Peyer's patch (tissue), 4 donors: ENCODE results near the gene FAM170B. TPM values are rescaled to one million over a fixed set of nuclear protein-coding genes. Genes with fewer than 3 reads are reported as not detected.

ENCODE experiments used
- DNase-seq, 3 donors: peaks; one replicate each; pipeline ENCODE4 v3.0.0-alpha.2; 2017 to 2019
- H3K27ac ChIP-seq, 4 donors: fragments of 200-600 bp; sonication (generic); one replicate each; pipeline ENCODE4 v1.5.1; 2016 to 2019
- H3K27me3 ChIP-seq, 2 donors: fragments of 200-600 bp; sonication (generic); one replicate each; pipeline ENCODE4 v1.5.1; 2019
- H3K36me3 ChIP-seq, 3 donors: fragments of 200-600 bp; sonication (generic); one replicate each; pipeline ENCODE4 v1.5.1; 2016 to 2019
- H3K4me1 ChIP-seq, 4 donors: fragments of 200-600 bp; sonication (generic); one replicate each; pipeline ENCODE4 v1.5.1; 2016 to 2019
- H3K4me3 ChIP-seq, 4 donors: fragments of 200-600 bp; sonication (generic); 1 replicate in 3 of 4; 2 replicates in 1 of 4; pipeline ENCODE4 v1.5.1; 2016 to 2019; ENCODE audit warnings: mild to moderate bottlenecking in 1 of 4
- H3K9me3 ChIP-seq, 4 donors: fragments of 200-600 bp; sonication (generic); one replicate each; pipeline ENCODE4 v1.5.1; 2016 to 2019; ENCODE audit warnings: mild to moderate bottlenecking in 1 of 4
- POLR2A ChIP-seq, 2 donors: fragments of 450-650 bp; IDR thresholded peaks; one replicate each; pipeline ENCODE4 v1.5.1; 2017; ENCODE audit warnings: antibody characterized with exemption in 2 of 2, mild to moderate bottlenecking in 2 of 2, moderate library complexity in 2 of 2
- total RNA-seq, 4 donors: library from RNA; depleted of rRNA; stranded (reverse); fragments of >200 nt; gene quantifications; one replicate each; pipeline ENCODE4 v1.1.0, GENCODE V29; 2016
- TF ChIP-seq, protein P1 (sequence below), 6 experiments: fragments of 450-650 bp in 4 of 6; fragments of 200-600 bp in 2 of 6; sonication (generic) in 1 of 6; IDR thresholded peaks; one replicate each; pipeline ENCODE4 v1.5.1; 2017 to 2019; ENCODE audit warnings: antibody characterized with exemption in 6 of 6, mild to moderate bottlenecking in 3 of 6, moderate library complexity in 1 of 6

The FAM170B gene
- total RNA-seq, 4 donors from 2014 or later: not detected

DNA sequence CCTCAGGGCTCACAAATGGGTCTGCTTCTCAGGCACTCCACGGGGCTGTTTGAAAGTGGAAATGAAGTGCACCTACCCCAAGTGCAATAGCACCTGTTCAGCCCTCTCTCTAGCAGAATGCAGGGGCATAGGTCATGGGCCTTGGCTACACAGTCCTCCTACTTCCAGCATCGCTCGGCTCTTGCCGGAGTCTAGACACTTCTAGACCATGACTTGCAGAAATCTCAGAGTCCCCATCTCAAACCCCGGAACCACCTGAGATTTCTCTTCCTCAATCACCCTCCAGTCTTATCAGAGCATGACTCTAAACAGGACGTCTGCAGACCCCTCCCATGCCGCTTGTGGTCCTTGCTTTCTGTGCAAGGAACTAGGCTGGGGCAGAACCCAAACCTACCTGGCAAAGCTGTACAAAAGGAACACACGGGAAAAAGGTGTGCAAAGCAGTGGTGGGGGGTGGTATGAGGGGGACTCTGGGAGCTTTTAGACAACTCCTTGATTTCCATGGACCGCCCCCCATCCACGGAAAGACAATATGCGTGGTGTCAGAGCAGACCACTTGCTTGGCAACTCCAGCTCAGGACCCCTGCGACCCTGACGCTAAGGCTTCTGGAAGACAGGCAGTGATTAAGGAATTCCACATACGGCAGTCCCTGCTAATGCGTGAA, 40.6 kb upstream of the FAM170B start:
- TF ChIP-seq POLR2A (IDR thresholded peaks at IDR 0.05): no peak
- TF ChIP-seq, protein P1, sequence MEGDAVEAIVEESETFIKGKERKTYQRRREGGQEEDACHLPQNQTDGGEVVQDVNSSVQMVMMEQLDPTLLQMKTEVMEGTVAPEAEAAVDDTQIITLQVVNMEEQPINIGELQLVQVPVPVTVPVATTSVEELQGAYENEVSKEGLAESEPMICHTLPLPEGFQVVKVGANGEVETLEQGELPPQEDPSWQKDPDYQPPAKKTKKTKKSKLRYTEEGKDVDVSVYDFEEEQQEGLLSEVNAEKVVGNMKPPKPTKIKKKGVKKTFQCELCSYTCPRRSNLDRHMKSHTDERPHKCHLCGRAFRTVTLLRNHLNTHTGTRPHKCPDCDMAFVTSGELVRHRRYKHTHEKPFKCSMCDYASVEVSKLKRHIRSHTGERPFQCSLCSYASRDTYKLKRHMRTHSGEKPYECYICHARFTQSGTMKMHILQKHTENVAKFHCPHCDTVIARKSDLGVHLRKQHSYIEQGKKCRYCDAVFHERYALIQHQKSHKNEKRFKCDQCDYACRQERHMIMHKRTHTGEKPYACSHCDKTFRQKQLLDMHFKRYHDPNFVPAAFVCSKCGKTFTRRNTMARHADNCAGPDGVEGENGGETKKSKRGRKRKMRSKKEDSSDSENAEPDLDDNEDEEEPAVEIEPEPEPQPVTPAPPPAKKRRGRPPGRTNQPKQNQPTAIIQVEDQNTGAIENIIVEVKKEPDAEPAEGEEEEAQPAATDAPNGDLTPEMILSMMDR (IDR thresholded peaks at IDR 0.05): no peak
- no peaks in the 10 kb centered on the region for H3K9me3 ChIP-seq
- peaks cover 0 to 36% (median 13%) of the 10 kb centered on the region in 4 donors for H3K4me1 ChIP-seq
- no peak overlapping the region for H3K4me3 ChIP-seq
- peak overlapping the region in 1 of 4 donors; percentile 51 for H3K27ac ChIP-seq
- DNase-seq: peak in 2 of 3 donors; percentile 57 to 58
- no peaks in the 10 kb centered on the region for H3K36me3 ChIP-seq
- H3K27me3 ChIP-seq: no peaks in the 10 kb centered on the region

DNA sequence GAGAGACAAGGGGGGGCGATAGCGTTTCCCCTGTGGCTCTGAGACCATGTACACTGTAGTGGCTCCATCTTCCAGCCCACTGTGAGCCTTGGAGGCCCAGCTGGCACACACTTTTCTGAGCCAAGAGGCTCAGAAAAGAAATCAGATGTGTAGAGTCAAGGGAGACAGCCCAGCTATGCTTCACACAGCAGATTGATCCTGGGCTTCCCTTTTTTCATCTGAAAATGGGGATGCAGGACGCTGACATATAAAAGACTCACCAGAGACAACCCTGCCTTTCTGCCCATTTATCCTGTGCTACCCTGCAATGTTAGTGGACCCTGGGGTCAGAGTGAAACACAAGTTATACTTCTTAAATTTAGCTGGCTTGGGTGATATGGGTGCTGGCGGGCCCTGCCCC, 40.0 kb upstream of the FAM170B start:
- no peaks in the 10 kb centered on the region for H3K36me3 ChIP-seq
- no peak for DNase-seq
- H3K4me3 ChIP-seq: no peak overlapping the region
- TF ChIP-seq POLR2A (IDR thresholded peaks at IDR 0.05): no peak
- TF ChIP-seq, protein P1 (IDR thresholded peaks at IDR 0.05): no peak
- H3K4me1 ChIP-seq: peaks cover 0 to 36% (median 13%) of the 10 kb centered on the region in 4 donors
- no peaks in the 10 kb centered on the region for H3K9me3 ChIP-seq
- no peaks in the 10 kb centered on the region for H3K27me3 ChIP-seq
- H3K27ac ChIP-seq: peak overlapping the region in 1 of 4 donors; percentile 51

DNA sequence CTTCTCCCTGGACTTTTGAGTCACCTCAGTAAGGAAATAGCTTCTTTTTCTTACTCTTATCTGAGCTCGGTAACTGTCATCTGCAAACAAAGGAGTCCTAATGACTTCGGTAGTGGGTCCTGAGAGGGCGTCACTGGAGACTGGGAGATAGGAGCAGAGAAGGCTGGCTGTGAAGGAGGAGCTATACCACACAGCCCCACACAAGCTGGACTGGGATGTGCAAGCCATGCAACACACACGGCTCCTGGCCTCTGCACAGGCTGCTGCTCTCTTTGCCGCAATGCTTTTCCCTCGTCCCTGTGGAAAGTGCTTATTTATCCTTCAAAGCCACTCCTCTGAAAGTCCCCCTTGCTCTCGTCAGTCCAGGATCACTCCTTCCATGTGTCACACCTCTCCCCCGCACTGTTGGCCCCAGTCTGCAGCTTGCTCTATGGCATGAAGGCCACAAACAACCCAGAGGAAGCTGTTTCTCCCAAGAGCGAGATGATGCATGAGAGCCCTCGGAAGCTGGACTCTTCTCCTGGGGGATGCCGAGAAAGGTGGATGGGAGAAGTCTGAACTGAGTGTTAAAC, 39.5 kb upstream of the FAM170B start:
- no peak for DNase-seq
- no peak overlapping the region for H3K4me3 ChIP-seq
- no peak for TF ChIP-seq POLR2A (IDR thresholded peaks at IDR 0.05)
- TF ChIP-seq, protein P1 (IDR thresholded peaks at IDR 0.05): no peak

DNA sequence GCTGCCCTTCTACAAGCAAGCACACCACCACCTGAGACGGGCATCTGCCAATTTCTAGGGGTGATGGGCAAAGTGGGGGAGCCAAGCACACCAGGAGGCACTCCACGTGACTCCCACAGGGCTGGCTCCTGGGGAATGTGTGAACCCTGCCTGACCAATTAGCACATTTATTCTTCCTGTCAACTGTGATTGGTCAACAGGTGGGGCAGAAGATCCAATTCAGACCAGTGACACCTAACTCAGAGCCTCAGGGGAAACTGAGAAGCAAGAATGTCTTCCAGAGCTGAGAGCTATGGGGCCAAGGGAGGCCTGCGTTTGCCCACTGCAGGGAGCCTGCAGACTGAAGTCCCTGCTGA, 38.9 kb upstream of the FAM170B start:
- TF ChIP-seq, protein P1 (IDR thresholded peaks at IDR 0.05): no peak
- no peak for TF ChIP-seq POLR2A (IDR thresholded peaks at IDR 0.05)
- Histone ChIP-seq H3K27ac (peak overlapping the region in 1 of 4 donors; percentile 42), H3K4me1 (peaks cover 0 to 33% (median 12%) of the 10 kb centered on the region in 4 donors), H3K36me3 (no peaks in the 10 kb centered on the region), H3K9me3 (no peaks in the 10 kb centered on the region), H3K27me3 (no peaks in the 10 kb centered on the region), H3K4me3 (no peak overlapping the region)
- DNase-seq: no peak

More for the DNA sequence above, 39.5 kb upstream of the FAM170B start:
- H3K27ac ChIP-seq: no peak overlapping the region
- peaks cover 0 to 36% (median 13%) of the 10 kb centered on the region in 4 donors for H3K4me1 ChIP-seq
- no peaks in the 10 kb centered on the region for H3K9me3 ChIP-seq
- no peaks in the 10 kb centered on the region for H3K27me3 ChIP-seq
- H3K36me3 ChIP-seq: no peaks in the 10 kb centered on the region

DNA sequence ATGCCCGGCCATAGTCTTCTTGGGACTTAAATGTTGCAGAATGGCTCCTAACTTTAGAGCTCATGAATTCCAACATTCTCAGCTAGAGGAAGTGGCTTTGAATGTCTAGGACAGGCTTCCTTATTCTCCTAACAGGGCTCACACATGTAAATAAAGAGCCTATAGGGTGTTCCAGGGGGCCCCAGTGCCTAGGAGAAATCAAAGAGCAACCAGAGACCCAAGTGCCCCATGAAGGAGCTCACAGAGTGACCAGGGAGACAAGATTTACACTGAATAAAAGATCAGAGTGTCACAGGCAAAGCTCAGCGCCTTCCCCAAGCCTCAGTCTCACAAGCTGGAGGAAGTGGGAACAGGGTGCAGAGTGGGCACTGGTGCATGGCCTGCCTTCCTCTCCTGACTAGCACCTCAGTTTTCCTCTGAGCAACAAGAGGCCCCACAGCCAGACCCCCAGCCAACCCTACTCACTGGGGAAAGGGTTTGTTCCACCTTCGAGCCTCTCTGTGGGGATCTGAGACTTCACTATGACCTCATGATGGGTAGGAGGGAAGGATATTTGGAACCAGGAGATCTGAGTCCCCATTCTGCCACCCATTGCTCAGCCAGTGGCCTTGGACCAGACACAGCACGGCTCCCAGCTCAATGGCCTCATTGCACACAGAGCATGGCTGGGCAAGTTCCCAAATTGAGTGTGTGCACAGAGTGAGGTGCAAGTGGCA, 38.4 kb upstream of the FAM170B start:
- H3K9me3 ChIP-seq: no peaks in the 10 kb centered on the region
- DNase-seq: peak in 1 of 3 donors; percentile 55
- TF ChIP-seq POLR2A (IDR thresholded peaks at IDR 0.05): no peak
- TF ChIP-seq, protein P1 (IDR thresholded peaks at IDR 0.05): no peak
- H3K36me3 ChIP-seq: no peaks in the 10 kb centered on the region
- peak overlapping the region in 1 of 4 donors; percentile 42 for H3K27ac ChIP-seq
- H3K4me3 ChIP-seq: no peak overlapping the region
- no peaks in the 10 kb centered on the region for H3K27me3 ChIP-seq
- peaks cover 0 to 30% (median 7%) of the 10 kb centered on the region in 4 donors for H3K4me1 ChIP-seq
